NCI-H524 treated with DMSO at 0.1 percent for 48 hours (cell line): ENCODE results near the gene MYH15.

Experiments
- DNase-seq: peaks from one replicate; lab custom pipeline; 2025; lab: John Stamatoyannopoulos, UW

Gene MYH15

GRCh38 chr3:108415661-108416060 lies 94.7 kb downstream of the MYH15 start:
- no peak for DNase-seq

GRCh38 chr3:108414007-108414406 lies 96.4 kb downstream of the MYH15 start:
- no peak for DNase-seq

- DNase-seq = no peak
Observed at GRCh38 chr3:108412121-108412750, 98.2 kb downstream of the MYH15 start.

GRCh38 chr3:108410531-108410984 lies 99.8 kb downstream of the MYH15 start:
- no peak for DNase-seq

- DNase-seq = no peak
Observed at GRCh38 chr3:108409800-108410178, 100.6 kb downstream of the MYH15 start.

GRCh38 chr3:108408883-108409799 lies 101.3 kb downstream of the MYH15 start:
- no peak for DNase-seq

- DNase-seq = no peak
Observed at GRCh38 chr3:108407886-108408285, 102.5 kb downstream of the MYH15 start.

- DNase-seq = peak; percentile 44
Observed at GRCh38 chr3:108406661-108407206, 103.7 kb downstream of the MYH15 start.

GRCh38 chr3:108406063-108406660 lies 104.2 kb downstream of the MYH15 start:
- no peak for DNase-seq

GRCh38 chr3:108404368-108404767 lies 106.0 kb downstream of the MYH15 start:
- DNase-seq = peak; percentile 99

GRCh38 chr3:108403686-108404345 lies 106.6 kb downstream of the MYH15 start:
- peak; percentile 69 for DNase-seq

GRCh38 chr3:108403198-108403597 lies 107.2 kb downstream of the MYH15 start:
- DNase-seq = no peak

- DNase-seq = no peak
Observed at GRCh38 chr3:108401836-108402235, 108.6 kb downstream of the MYH15 start.

- DNase-seq = no peak
Observed at GRCh38 chr3:108398510-108398909, 111.9 kb downstream of the MYH15 start.

- no peak for DNase-seq
Observed at GRCh38 chr3:108396336-108396735, 114.1 kb downstream of the MYH15 start.

- no peak for DNase-seq
Observed at GRCh38 chr3:108394563-108394962, 115.8 kb downstream of the MYH15 start.

- no peak for DNase-seq
Observed at GRCh38 chr3:108394016-108394415, 116.4 kb downstream of the MYH15 start.

GRCh38 chr3:108393128-108393900 lies 117.1 kb downstream of the MYH15 start:
- DNase-seq = no peak

- no peak for DNase-seq
Observed at GRCh38 chr3:108391917-108392593, 118.3 kb downstream of the MYH15 start.

GRCh38 chr3:108389372-108389771 lies 121.0 kb downstream of the MYH15 start:
- no peak for DNase-seq
